ENCODE data around the gene C10orf105.

C10orf105 gene

GRCh38 chr10:71743089-71743838 is 23.7 kb upstream of the C10orf105 start:
- H4K8ac ChIP-seq (ENCODE audit: low read depth, low read length) = no peak overlapping the region
- no peaks in the 10 kb centered on the region for H3K79me1 ChIP-seq (ENCODE audit: low read length)
- no peak for DNase-seq
- H4K91ac ChIP-seq (ENCODE audit: low read depth, low read length) = no peak overlapping the region
- no peak overlapping the region for H2AK5ac ChIP-seq (ENCODE audit: low read length)
- H3K36me3 ChIP-seq (ENCODE audit: control insufficient read depth in 1 of 2, insufficient read depth in 2 of 2, low read length in 2 of 2) = no peaks in the 10 kb centered on the region
- no peak overlapping the region for H3K4ac ChIP-seq (ENCODE audit: low read depth, low read length)
- no peak overlapping the region for H3K14ac ChIP-seq (ENCODE audit: low read length)
- no peak overlapping the region for H3K4me2 ChIP-seq (ENCODE audit: low read length)
- no peak overlapping the region for H3K9ac ChIP-seq (ENCODE audit: low read length)
- WGBS (ENCODE audit: extremely low coverage, insufficient coverage, insufficient read length) = no CpG with 5 or more reads among the region's 4 CpGs
- H2BK5ac ChIP-seq (ENCODE audit: low read depth, low read length, poor library complexity) = no peak overlapping the region
- no peak overlapping the region for H2BK12ac ChIP-seq (ENCODE audit: low read length)
- H2AFZ ChIP-seq (ENCODE audit: insufficient read depth, low read length, poor library complexity) = no peak overlapping the region
- H3K27ac ChIP-seq (ENCODE audit: low read depth, low read length) = no peak overlapping the region
- no peak overlapping the region for H3K18ac ChIP-seq (ENCODE audit: low read length)
- no peak overlapping the region for H3K4me3 ChIP-seq (ENCODE audit: low read depth, low read length)
- no peak overlapping the region for H3K23ac ChIP-seq (ENCODE audit: low read length)
- no peaks in the 10 kb centered on the region for H3K79me2 ChIP-seq (ENCODE audit: control insufficient read depth, insufficient read depth, low read length, poor library complexity)
- H2BK120ac ChIP-seq (ENCODE audit: insufficient read depth, low read length, poor library complexity) = no peak overlapping the region
- H3K27me3 ChIP-seq (ENCODE audit: insufficient read depth, low read length) = no peaks in the 10 kb centered on the region
- peaks cover 6 to 10% of the 10 kb centered on the region in 2 experiments for H3K4me1 ChIP-seq (ENCODE audit: control insufficient read depth in 1 of 2, insufficient read depth in 2 of 2, low read length in 2 of 2)
- peaks cover 5% of the 10 kb centered on the region for H3K9me3 ChIP-seq (ENCODE audit: insufficient read depth, low read depth, low read length)
- no peak overlapping the region for H4K12ac ChIP-seq (ENCODE audit: low read depth, low read length)

DNA sequence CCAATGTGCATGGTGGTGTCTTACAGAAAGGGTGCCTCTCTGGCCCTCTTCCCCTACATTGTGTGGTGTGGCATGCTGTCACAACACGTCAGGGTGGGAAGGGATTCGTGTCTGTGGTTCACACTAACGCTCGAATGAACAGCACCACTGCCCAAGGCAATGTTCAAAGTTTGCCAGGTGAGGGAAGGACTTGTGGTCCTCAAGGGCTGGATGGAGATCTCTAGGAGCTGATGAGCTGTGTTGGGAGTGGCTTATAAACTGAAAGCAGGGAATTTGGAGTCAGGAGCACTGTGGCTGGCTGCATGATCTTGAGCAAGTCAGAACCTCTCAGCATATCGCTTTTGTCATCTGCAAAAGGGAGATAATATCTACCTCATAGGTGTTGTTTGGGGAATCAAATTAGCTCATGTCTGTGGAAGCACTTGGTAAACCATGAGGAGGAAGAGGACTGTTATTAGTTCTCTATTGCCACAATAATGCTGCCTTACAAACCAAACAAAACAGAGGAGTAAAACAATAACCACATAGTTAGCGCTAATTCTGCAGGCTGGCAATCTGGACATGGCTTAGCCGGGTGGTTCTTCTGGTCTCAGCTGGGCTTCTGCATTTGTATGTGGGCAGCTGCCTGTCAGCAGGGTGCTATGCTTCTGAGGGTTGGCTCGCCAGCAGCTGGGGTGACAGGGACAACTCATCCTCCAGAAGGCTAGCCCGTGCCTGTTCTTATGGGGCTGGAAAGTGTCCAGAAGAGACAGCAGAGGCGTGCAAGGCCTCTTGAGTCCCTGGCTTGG is 22.9 kb upstream of the C10orf105 start:
- peaks cover 5% of the 10 kb centered on the region for H3K9me3 ChIP-seq (ENCODE audit: insufficient read depth, low read depth, low read length)
- H4K8ac ChIP-seq (ENCODE audit: low read depth, low read length) = no peak overlapping the region
- H3K36me3 ChIP-seq (ENCODE audit: control insufficient read depth in 1 of 2, insufficient read depth in 2 of 2, low read length in 2 of 2) = no peaks in the 10 kb centered on the region
- H3K4ac ChIP-seq (ENCODE audit: low read depth, low read length) = no peak overlapping the region
- no peak overlapping the region for H2AK5ac ChIP-seq (ENCODE audit: low read length)
- no peak overlapping the region for H4K91ac ChIP-seq (ENCODE audit: low read depth, low read length)
- no peaks in the 10 kb centered on the region for H3K79me2 ChIP-seq (ENCODE audit: control insufficient read depth, insufficient read depth, low read length, poor library complexity)
- no peak overlapping the region for H2AFZ ChIP-seq (ENCODE audit: insufficient read depth, low read length, poor library complexity)
- H3K23ac ChIP-seq (ENCODE audit: low read length) = no peak overlapping the region
- no CpG with 5 or more reads among the region's 10 CpGs for WGBS (ENCODE audit: extremely low coverage, insufficient coverage, insufficient read length)
- H3K18ac ChIP-seq (ENCODE audit: low read length) = no peak overlapping the region
- H3K14ac ChIP-seq (ENCODE audit: low read length) = no peak overlapping the region
- DNase-seq = no peak
- no peak overlapping the region for H3K4me2 ChIP-seq (ENCODE audit: low read length)
- no peaks in the 10 kb centered on the region for H3K79me1 ChIP-seq (ENCODE audit: low read length)
- no peak overlapping the region for H2BK5ac ChIP-seq (ENCODE audit: low read depth, low read length, poor library complexity)
- H3K9ac ChIP-seq (ENCODE audit: low read length) = no peak overlapping the region
- no peak overlapping the region for H4K12ac ChIP-seq (ENCODE audit: low read depth, low read length)
- H3K27me3 ChIP-seq (ENCODE audit: insufficient read depth, low read length) = no peaks in the 10 kb centered on the region
- peaks cover 6 to 10% of the 10 kb centered on the region in 2 experiments for H3K4me1 ChIP-seq (ENCODE audit: control insufficient read depth in 1 of 2, insufficient read depth in 2 of 2, low read length in 2 of 2)
- no peak overlapping the region for H3K27ac ChIP-seq (ENCODE audit: low read depth, low read length)
- no peak overlapping the region for H2BK120ac ChIP-seq (ENCODE audit: insufficient read depth, low read length, poor library complexity)
- no peak overlapping the region for H3K4me3 ChIP-seq (ENCODE audit: low read depth, low read length)
- no peak overlapping the region for H2BK12ac ChIP-seq (ENCODE audit: low read length)

DNA sequence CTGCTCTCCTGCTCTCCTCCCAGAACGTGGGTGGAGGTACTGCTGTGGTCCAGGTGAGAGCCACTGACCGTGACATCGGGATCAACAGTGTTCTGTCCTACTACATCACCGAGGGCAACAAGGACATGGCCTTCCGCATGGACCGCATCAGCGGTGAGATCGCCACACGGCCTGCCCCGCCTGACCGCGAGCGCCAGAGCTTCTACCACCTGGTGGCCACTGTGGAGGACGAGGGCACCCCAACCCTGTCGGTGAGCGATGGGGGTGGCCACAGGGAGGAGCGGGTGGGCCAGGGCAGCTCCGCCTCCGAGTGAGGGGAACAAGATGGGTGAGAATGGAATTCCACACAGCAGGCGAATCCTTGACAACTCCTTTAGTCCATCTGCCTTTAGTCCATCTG is 22.1 kb upstream of the C10orf105 start:
- H3K14ac ChIP-seq (ENCODE audit: low read length) = no peak overlapping the region
- no peaks in the 10 kb centered on the region for H3K79me1 ChIP-seq (ENCODE audit: low read length)
- no peak overlapping the region for H3K4me2 ChIP-seq (ENCODE audit: low read length)
- no peak overlapping the region for H2AK5ac ChIP-seq (ENCODE audit: low read length)
- no peak overlapping the region for H4K12ac ChIP-seq (ENCODE audit: low read depth, low read length)
- no peak overlapping the region for H3K27ac ChIP-seq (ENCODE audit: low read depth, low read length)
- no peak overlapping the region for H4K91ac ChIP-seq (ENCODE audit: low read depth, low read length)
- DNase-seq = no peak
- peaks cover 5% of the 10 kb centered on the region in 2 experiments for H3K4me1 ChIP-seq (ENCODE audit: control insufficient read depth in 1 of 2, insufficient read depth in 2 of 2, low read length in 2 of 2)
- no peaks in the 10 kb centered on the region for H3K36me3 ChIP-seq (ENCODE audit: control insufficient read depth in 1 of 2, insufficient read depth in 2 of 2, low read length in 2 of 2)
- no peak overlapping the region for H4K8ac ChIP-seq (ENCODE audit: low read depth, low read length)
- WGBS (ENCODE audit: extremely low coverage, insufficient coverage, insufficient read length) = no CpG with 5 or more reads among the region's 20 CpGs
- H2BK12ac ChIP-seq (ENCODE audit: low read length) = no peak overlapping the region
- no peaks in the 10 kb centered on the region for H3K27me3 ChIP-seq (ENCODE audit: insufficient read depth, low read length)
- no peak overlapping the region for H3K9ac ChIP-seq (ENCODE audit: low read length)
- H3K79me2 ChIP-seq (ENCODE audit: control insufficient read depth, insufficient read depth, low read length, poor library complexity) = no peaks in the 10 kb centered on the region
- H3K18ac ChIP-seq (ENCODE audit: low read length) = no peak overlapping the region
- H2BK120ac ChIP-seq (ENCODE audit: insufficient read depth, low read length, poor library complexity) = no peak overlapping the region
- H3K4ac ChIP-seq (ENCODE audit: low read depth, low read length) = no peak overlapping the region
- no peak overlapping the region for H2BK5ac ChIP-seq (ENCODE audit: low read depth, low read length, poor library complexity)
- H3K23ac ChIP-seq (ENCODE audit: low read length) = no peak overlapping the region
- peaks cover 5% of the 10 kb centered on the region for H3K9me3 ChIP-seq (ENCODE audit: insufficient read depth, low read depth, low read length)
- H3K4me3 ChIP-seq (ENCODE audit: low read depth, low read length) = no peak overlapping the region
- H2AFZ ChIP-seq (ENCODE audit: insufficient read depth, low read length, poor library complexity) = no peak overlapping the region

- no CpG with 5 or more reads among the region's 4 CpGs for WGBS (ENCODE audit: extremely low coverage, insufficient coverage, insufficient read length)
- H3K9ac ChIP-seq (ENCODE audit: low read length) = no peak overlapping the region
- no peaks in the 10 kb centered on the region for H3K79me2 ChIP-seq (ENCODE audit: control insufficient read depth, insufficient read depth, low read length, poor library complexity)
- no peak for DNase-seq
- no peaks in the 10 kb centered on the region for H3K36me3 ChIP-seq (ENCODE audit: control insufficient read depth in 1 of 2, insufficient read depth in 2 of 2, low read length in 2 of 2)
- H2AFZ ChIP-seq (ENCODE audit: insufficient read depth, low read length, poor library complexity) = no peak overlapping the region
- H3K23ac ChIP-seq (ENCODE audit: low read length) = no peak overlapping the region
- no peak overlapping the region for H3K4me3 ChIP-seq (ENCODE audit: low read depth, low read length)
- no peak overlapping the region for H3K4ac ChIP-seq (ENCODE audit: low read depth, low read length)
- H2AK5ac ChIP-seq (ENCODE audit: low read length) = no peak overlapping the region
- H3K18ac ChIP-seq (ENCODE audit: low read length) = no peak overlapping the region
- H3K27ac ChIP-seq (ENCODE audit: low read depth, low read length) = no peak overlapping the region
- no peak overlapping the region for H4K8ac ChIP-seq (ENCODE audit: low read depth, low read length)
- H2BK5ac ChIP-seq (ENCODE audit: low read depth, low read length, poor library complexity) = no peak overlapping the region
- no peaks in the 10 kb centered on the region for H3K79me1 ChIP-seq (ENCODE audit: low read length)
- no peak overlapping the region for H2BK12ac ChIP-seq (ENCODE audit: low read length)
- H3K4me1 ChIP-seq (ENCODE audit: control insufficient read depth in 1 of 2, insufficient read depth in 2 of 2, low read length in 2 of 2) = no peaks in the 10 kb centered on the region
- no peak overlapping the region for H4K12ac ChIP-seq (ENCODE audit: low read depth, low read length)
- no peak overlapping the region for H3K14ac ChIP-seq (ENCODE audit: low read length)
- no peak overlapping the region for H3K4me2 ChIP-seq (ENCODE audit: low read length)
- H2BK120ac ChIP-seq (ENCODE audit: insufficient read depth, low read length, poor library complexity) = no peak overlapping the region
- H3K27me3 ChIP-seq (ENCODE audit: insufficient read depth, low read length) = no peaks in the 10 kb centered on the region
- no peak overlapping the region for H4K91ac ChIP-seq (ENCODE audit: low read depth, low read length)
- peaks cover 5% of the 10 kb centered on the region for H3K9me3 ChIP-seq (ENCODE audit: insufficient read depth, low read depth, low read length)
Measured at GRCh38 chr10:71741029-71741428, 21.5 kb upstream of the C10orf105 start.
